22Rv1 (cell line): ENCODE data around the gene C10orf120.

Experiments
- H3K27ac ChIP-seq: fragments of 450-650 bp; 2 replicates; pipeline ENCODE4 v1.5.1; 2017
- CTCF ChIP-seq: fragments of 450-650 bp; IDR thresholded peaks from 2 replicates; pipeline ENCODE4 v1.5.1; 2017; ENCODE audit warnings: mild to moderate bottlenecking
- ZFX ChIP-seq: fragments of 450-650 bp; IDR thresholded peaks from 2 replicates; pipeline ENCODE4 v1.6.1; 2017; ENCODE audit warnings: antibody characterized with exemption, borderline replicate concordance

Gene C10orf120

GRCh38 chr10:122664501-122664900, 35.1 kb downstream of the C10orf120 start:
- H3K27ac ChIP-seq: no peak overlapping the region
- TF ChIP-seq CTCF: no peak
- TF ChIP-seq ZFX: no peak

DNA sequence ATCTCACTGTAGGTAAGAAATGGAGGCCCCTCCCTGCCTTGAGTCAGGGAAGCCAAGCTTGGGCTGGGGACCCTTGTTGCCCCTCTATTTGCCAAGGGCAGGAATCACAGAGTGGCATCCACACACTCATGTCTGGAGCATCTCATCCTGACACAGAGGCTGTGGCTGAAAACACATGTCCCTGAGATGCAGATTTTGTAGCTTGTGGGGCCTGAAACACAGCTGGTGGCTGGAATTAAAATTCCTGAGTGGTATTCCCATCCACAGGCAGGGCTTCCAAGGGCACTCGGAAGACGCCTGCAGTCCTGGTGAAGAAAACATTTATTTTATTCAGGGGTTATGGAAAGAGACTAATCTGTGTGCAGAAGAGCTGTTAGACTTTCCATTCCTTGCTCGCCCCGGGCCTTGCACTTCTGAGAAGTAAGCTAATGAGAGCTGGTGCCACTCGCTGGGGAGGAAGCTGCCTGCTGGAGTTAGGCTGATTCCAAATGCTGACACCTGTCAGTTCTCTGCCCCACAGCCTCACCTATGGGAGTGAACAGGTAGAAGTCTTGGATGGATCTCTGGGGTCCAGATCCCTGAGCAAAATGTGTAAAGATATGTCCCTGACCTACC, 36.0 kb downstream of the C10orf120 start:
- TF ChIP-seq ZFX (no peak), CTCF (no peak)
- H3K27ac ChIP-seq: no peak overlapping the region

GRCh38 chr10:122662231-122662630, 37.4 kb downstream of the C10orf120 start:
- no peak overlapping the region for H3K27ac ChIP-seq
- TF ChIP-seq CTCF (no peak), ZFX (no peak)

GRCh38 chr10:122660696-122661095, 39.0 kb downstream of the C10orf120 start:
- no peak for TF ChIP-seq ZFX
- no peak for TF ChIP-seq CTCF
- no peak overlapping the region for H3K27ac ChIP-seq

DNA sequence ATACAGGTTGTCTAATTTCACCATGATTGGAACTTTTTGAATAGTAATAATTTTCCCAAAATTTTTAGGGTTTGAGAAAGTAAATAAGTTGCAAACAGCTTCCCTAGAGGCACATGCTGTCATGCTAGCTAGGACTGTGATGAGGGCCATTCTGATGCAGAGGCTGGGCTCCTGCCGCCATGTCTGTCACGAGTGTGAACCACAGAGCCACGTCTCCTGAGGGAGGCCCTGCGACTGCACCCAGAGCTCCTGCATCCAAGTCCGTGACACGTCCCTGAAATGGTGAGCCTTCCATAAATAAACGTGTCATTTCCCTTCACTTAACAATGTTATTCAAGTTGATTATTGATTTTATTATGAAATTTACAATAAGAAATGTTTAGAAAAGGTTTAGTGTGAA, 40.0 kb downstream of the C10orf120 start:
- TF ChIP-seq ZFX (no peak), CTCF (no peak)
- H3K27ac ChIP-seq: no peak overlapping the region

DNA sequence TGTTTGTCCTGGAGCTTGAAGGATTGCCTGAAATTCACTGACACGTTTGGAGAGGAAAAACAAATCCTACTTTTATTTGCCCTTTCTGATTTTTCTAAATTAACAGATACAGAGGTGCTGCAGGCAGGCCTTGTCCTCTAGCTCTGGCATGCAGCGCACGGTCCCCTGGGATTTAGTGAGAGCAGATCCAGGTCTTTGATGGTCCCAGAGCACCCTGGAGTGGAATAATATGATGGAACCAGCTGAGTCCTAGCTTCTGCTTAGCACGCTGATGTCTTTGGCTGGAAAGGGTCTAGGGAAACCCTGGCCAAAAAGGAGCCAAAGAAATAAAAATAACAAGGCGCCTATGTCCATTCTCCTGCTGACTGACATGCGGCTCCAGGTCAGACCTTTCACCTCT, 40.5 kb downstream of the C10orf120 start:
- TF ChIP-seq CTCF: no peak
- TF ChIP-seq ZFX: no peak
- no peak overlapping the region for H3K27ac ChIP-seq

- TF ChIP-seq CTCF (no peak), ZFX (no peak)
- H3K27ac ChIP-seq: no peak overlapping the region
Measured at GRCh38 chr10:122658356-122659049, 41.1 kb downstream of the C10orf120 start.
